AG08395 (cell line): ENCODE measurements around the gene MTFR2.
A peak's percentile ranks its signal among the peaks of the same experiment; 100 is the strongest.

ENCODE experiments used
- DNase-seq: peaks from one replicate; pipeline ENCODE4 v3.0.0; 2012; ENCODE audit warnings: mixed read lengths, low spot score

MTFR2 gene

GRCh38 chr6:136249811-136250685, at the start of gene MTFR2:
Gene MTFR2, minus strand, starts transcription at chr6:136250311. Its CDS starts 1,212 bp downstream, at chr6:136249099.
- peak; percentile 99 for DNase-seq

- DNase-seq, result no peak
Observed at GRCh38 chr6:136294621-136295020, 44.5 kb upstream of the MTFR2 start.

- DNase-seq, result peak; percentile 74
Observed at GRCh38 chr6:136290410-136291010, 40.4 kb upstream of the MTFR2 start.

GRCh38 chr6:136289579-136290409, 39.7 kb upstream of the MTFR2 start, which contains the start of gene BCLAF1:
Gene BCLAF1, minus strand, starts transcription at chr6:136289846. Its CDS starts 9,980 bp downstream, at chr6:136279866.
- DNase-seq, result peak; percentile 96

GRCh38 chr6:136289327-136289578, 39.1 kb upstream of the MTFR2 start:
- DNase-seq, result peak; percentile 86

- DNase-seq, result peak; percentile 91
Observed at GRCh38 chr6:136288566-136289326, 38.6 kb upstream of the MTFR2 start.

GRCh38 chr6:136284909-136285308, 34.8 kb upstream of the MTFR2 start:
- peak; percentile 45 for DNase-seq

- DNase-seq, result no peak
Observed at GRCh38 chr6:136282906-136283305, 32.8 kb upstream of the MTFR2 start.

- no peak for DNase-seq
Observed at GRCh38 chr6:136280032-136280609, 30.0 kb upstream of the MTFR2 start.

GRCh38 chr6:136274062-136274461, 24.0 kb upstream of the MTFR2 start:
- DNase-seq, result no peak

GRCh38 chr6:136265101-136265500, 15.0 kb upstream of the MTFR2 start:
- DNase-seq, result no peak

GRCh38 chr6:136262940-136263339, 12.8 kb upstream of the MTFR2 start:
- DNase-seq, result no peak

GRCh38 chr6:136254851-136255466, 4.8 kb upstream of the MTFR2 start:
- no peak for DNase-seq

- no peak for DNase-seq
Observed at GRCh38 chr6:136253734-136254133, 3.6 kb upstream of the MTFR2 start.

GRCh38 chr6:136252441-136252840, 2.3 kb upstream of the MTFR2 start:
- no peak for DNase-seq

GRCh38 chr6:136251394-136251793, 1.3 kb upstream of the MTFR2 start:
- DNase-seq, result no peak

GRCh38 chr6:136250686-136251008, 536 bp upstream of the MTFR2 start:
- DNase-seq, result no peak

GRCh38 chr6:136249336-136249735, 775 bp downstream of the MTFR2 start:
- no peak for DNase-seq

- DNase-seq, result no peak
Observed at GRCh38 chr6:136244061-136244616, 6.0 kb downstream of the MTFR2 start.

GRCh38 chr6:136236466-136237293, 13.4 kb downstream of the MTFR2 start:
- no peak for DNase-seq
